ENCODE data around the gene ZNF12.
"Not testable (repeated sequence)": the region's sequence is repeated elsewhere in the genome, so short reads cannot be mapped to it uniquely, and the experiment has no call there.

Gene ZNF12

GRCh38 chr7:6706666-6707407 lies at the start of gene ZNF12:
Gene ZNF12, minus strand, starts transcription at chr7:6706947. Its CDS starts 1,774 bp downstream, at chr7:6705173.
- peak; percentile 93 for DNase-seq (ENCODE audit: low read depth)

GRCh38 chr7:6753964-6754363 lies 47.2 kb upstream of the ZNF12 start, which contains the start of gene RSPH10B2:
Gene RSPH10B2, plus strand, starts transcription at chr7:6754103. Its CDS starts 3,575 bp downstream, at chr7:6757678.
- not testable (repeated sequence) for DNase-seq (ENCODE audit: low read depth)

GRCh38 chr7:6750173-6750572 lies 43.4 kb upstream of the ZNF12 start:
- not testable (repeated sequence) for DNase-seq (ENCODE audit: low read depth)

GRCh38 chr7:6749335-6749734 lies 42.6 kb upstream of the ZNF12 start:
- not testable (repeated sequence) for DNase-seq (ENCODE audit: low read depth)

GRCh38 chr7:6744410-6745100 lies 37.8 kb upstream of the ZNF12 start:
- not testable (repeated sequence) for DNase-seq (ENCODE audit: low read depth)

- DNase-seq (ENCODE audit: low read depth): not testable (repeated sequence)
Observed at GRCh38 chr7:6738415-6738814, 31.7 kb upstream of the ZNF12 start.

GRCh38 chr7:6730343-6730633 lies 23.5 kb upstream of the ZNF12 start:
- DNase-seq (ENCODE audit: low read depth): no peak

GRCh38 chr7:6729492-6730342 lies 23.0 kb upstream of the ZNF12 start:
- DNase-seq (ENCODE audit: low read depth): peak; percentile 73

- not testable (repeated sequence) for DNase-seq (ENCODE audit: low read depth)
Observed at GRCh38 chr7:6728893-6729491, 22.2 kb upstream of the ZNF12 start.

- no peak for DNase-seq (ENCODE audit: low read depth)
Observed at GRCh38 chr7:6727663-6728062, 20.9 kb upstream of the ZNF12 start.

GRCh38 chr7:6726341-6726740 lies 19.6 kb upstream of the ZNF12 start:
- DNase-seq (ENCODE audit: low read depth): not testable (repeated sequence)

GRCh38 chr7:6725003-6725402 lies 18.3 kb upstream of the ZNF12 start:
- DNase-seq (ENCODE audit: low read depth): no peak

GRCh38 chr7:6724351-6724750 lies 17.6 kb upstream of the ZNF12 start:
- not testable (repeated sequence) for DNase-seq (ENCODE audit: low read depth)

GRCh38 chr7:6718124-6718523 lies 11.4 kb upstream of the ZNF12 start:
- no peak for DNase-seq (ENCODE audit: low read depth)

- not testable (repeated sequence) for DNase-seq (ENCODE audit: low read depth)
Observed at GRCh38 chr7:6715898-6716297, 9.2 kb upstream of the ZNF12 start.

GRCh38 chr7:6714360-6714759 lies 7.6 kb upstream of the ZNF12 start:
- DNase-seq (ENCODE audit: low read depth): no peak

- no peak for DNase-seq (ENCODE audit: low read depth)
Observed at GRCh38 chr7:6709808-6710207, 3.1 kb upstream of the ZNF12 start.

GRCh38 chr7:6708304-6708703 lies 1.6 kb upstream of the ZNF12 start:
- DNase-seq (ENCODE audit: low read depth): no peak

- DNase-seq (ENCODE audit: low read depth): no peak
Observed at GRCh38 chr7:6705959-6706665, 635 bp downstream of the ZNF12 start.

GRCh38 chr7:6701860-6702259 lies 4.9 kb downstream of the ZNF12 start:
- DNase-seq (ENCODE audit: low read depth): no peak

- no peak for DNase-seq (ENCODE audit: low read depth)
Observed at GRCh38 chr7:6700793-6701192, 6.0 kb downstream of the ZNF12 start.
